ENCODE measurements around the gene GSTA4.

DNA sequence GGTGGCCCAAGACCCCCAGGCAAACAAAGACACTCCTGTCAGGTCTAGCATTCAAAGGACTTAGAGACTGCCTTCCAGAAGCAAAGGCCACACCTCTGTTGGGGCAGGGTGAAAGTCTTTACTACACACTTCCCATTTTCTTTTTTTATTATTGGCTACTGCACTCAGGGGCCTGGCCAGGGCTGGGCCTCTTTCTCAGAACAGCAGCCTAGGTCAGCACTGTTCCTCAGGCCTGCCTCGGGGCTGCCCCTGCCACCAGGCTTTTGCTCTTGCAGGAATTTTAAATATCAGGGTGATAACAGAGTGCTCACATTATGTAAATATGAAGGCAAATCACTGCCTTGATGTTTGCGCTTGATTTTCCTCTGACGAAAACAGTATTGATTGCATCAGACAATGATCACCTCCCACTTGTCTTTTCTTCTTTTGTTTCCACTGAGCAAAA, 18.5 kb downstream of the GSTA4 start:
- TF ChIP-seq POLR2A (IDR thresholded peaks at IDR 0.05; ENCODE audit: low read length) (no peak), GATA1 (IDR thresholded peaks at IDR 0.05; ENCODE audit: low read depth, low read length) (no peak)

Measured in erythroblast (primary cell).